A549 treated with dexamethasone at 1 μM for 4 hours (cell line): ENCODE measurements around the gene WFDC1. TPM values are rescaled to one million over a fixed set of nuclear protein-coding genes. Genes with fewer than 3 reads are reported as not detected.

Source experiments
- total RNA-seq: library from RNA; stranded (reverse); fragments of 200-300 nt; extraction: Qiagen RNA extraction; gene quantifications from 5 replicates; pipeline ENCODE4 v1.2.3, GENCODE V29; 2022

Gene WFDC1
- 0.05 to 0.20 TPM in 2 of 5 replicates, not detected in the others for total RNA-seq

DNA sequence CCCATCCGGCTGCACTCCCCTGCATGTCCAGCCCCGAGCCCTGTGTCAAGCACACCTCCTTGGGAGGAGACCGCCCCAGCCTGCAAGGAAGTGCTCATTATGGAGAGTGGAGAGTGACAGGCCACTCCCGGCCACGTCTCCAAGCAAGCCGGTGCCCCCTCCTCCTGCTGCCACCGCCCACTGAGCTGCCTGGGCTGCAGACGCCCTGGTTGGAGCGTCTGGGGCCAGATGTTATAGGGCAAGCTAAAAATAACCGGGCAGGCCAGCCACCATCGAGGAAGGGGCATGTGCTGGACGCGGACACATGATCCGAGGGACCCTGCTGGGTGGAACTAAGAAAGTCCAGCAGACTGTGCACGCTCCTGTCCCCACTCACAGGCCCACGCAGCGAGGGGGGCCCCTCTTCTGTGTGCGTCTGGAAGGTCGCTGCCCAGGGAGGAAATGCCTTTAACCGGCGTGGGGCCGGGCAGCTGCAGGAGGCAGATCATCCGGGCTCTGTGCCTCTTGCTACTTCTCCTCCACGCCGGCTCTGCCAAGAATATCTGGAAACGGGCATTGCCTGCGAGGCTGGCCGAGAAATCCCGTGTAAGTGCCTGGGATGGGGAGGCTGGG lies at the start of gene WFDC1:
WFDC1 (plus strand) TSS at position 348 of the 612 bp plus-strand sequence; CDS start at position 442, 94 bp downstream.

GRCh38 chr16:84368308-84368996 lies 73.8 kb downstream of the WFDC1 start, which contains the start of gene ATP2C2:
Gene ATP2C2, plus strand, starts transcription at chr16:84368538. Its CDS starts 78 bp downstream, at chr16:84368616.

Other genes with a start within 250 kb of the WFDC1 start
- gene MBTPS1, start 177.9 kb upstream of the WFDC1 start, total RNA-seq = 38.5 to 48.6 TPM (median 47.0 TPM) in 5 replicates
- 13.3 to 21.9 TPM (median 18.5 TPM) in 5 replicates for gene HSDL1, start 149.7 kb upstream of the WFDC1 start, total RNA-seq
- 0.19 to 0.44 TPM (median 0.21 TPM) in 5 replicates for gene DNAAF1, start 149.6 kb upstream of the WFDC1 start, total RNA-seq
- 16.2 to 30.6 TPM (median 27.2 TPM) in 5 replicates for gene TAF1C, start 107.8 kb upstream of the WFDC1 start, total RNA-seq
- gene ADAD2, start 103.7 kb upstream of the WFDC1 start, total RNA-seq = 0.05 to 0.12 TPM in 2 of 5 replicates, not detected in the others
- not detected in 5 replicates for gene KCNG4, start 54.9 kb upstream of the WFDC1 start, total RNA-seq
- 0.09 to 0.18 TPM (median 0.11 TPM) in 5 replicates for gene ATP2C2, start 73.7 kb downstream of the WFDC1 start, total RNA-seq
- gene MEAK7, start 209.8 kb downstream of the WFDC1 start, total RNA-seq = 44.5 to 60.1 TPM (median 52.7 TPM) in 5 replicates